ENCODE measurements around the gene LAT.
"Not testable (repeated sequence)": the region's sequence is repeated elsewhere in the genome, so short reads cannot be mapped to it uniquely, and the experiment has no call there.

LAT gene

DNA sequence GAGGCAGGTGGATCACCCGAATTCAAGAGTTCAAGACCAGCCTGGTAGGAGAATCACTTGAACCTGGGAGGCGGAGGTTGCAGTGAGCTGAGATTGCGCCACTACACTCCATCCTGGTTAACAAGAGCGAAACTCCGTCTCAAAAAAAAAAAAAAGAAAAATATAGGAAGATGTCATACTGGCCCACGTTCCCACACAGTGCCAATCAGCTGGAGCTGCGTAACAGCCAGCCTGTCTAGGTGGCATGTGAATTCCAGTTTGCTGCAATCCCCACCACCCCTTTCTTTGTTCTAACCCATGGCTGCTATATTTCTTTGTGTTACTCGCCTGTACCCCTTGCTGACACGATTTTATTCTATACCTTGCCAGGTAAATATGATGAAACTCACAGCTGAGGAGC lies 26.6 kb upstream of the LAT start:
- H3K36me3 ChIP-seq (ENCODE audit: insufficient read depth, low read length), result peaks cover 56% of the 10 kb centered on the region
- no peaks in the 10 kb centered on the region for H3K9me3 ChIP-seq (ENCODE audit: low read length)
- H3K4me3 ChIP-seq (ENCODE audit: low read depth in 1 of 2, low read length in 2 of 2), result no peak overlapping the region
- H3K9ac ChIP-seq (ENCODE audit: low read length), result no peak overlapping the region
- no peak overlapping the region for H3K27ac ChIP-seq (ENCODE audit: low read depth, low read length)
- no peaks in the 10 kb centered on the region for H3K27me3 ChIP-seq (ENCODE audit: control insufficient read depth in 1 of 2, insufficient read depth in 2 of 2, low read length in 2 of 2)
- no peaks in the 10 kb centered on the region for H3K4me1 ChIP-seq (ENCODE audit: insufficient read depth, low read length)

GRCh38 chr16:28958836-28959235 lies 26.0 kb upstream of the LAT start:
- H3K9ac ChIP-seq (ENCODE audit: low read length), result no peak overlapping the region
- no peaks in the 10 kb centered on the region for H3K9me3 ChIP-seq (ENCODE audit: low read length)
- H3K4me3 ChIP-seq (ENCODE audit: low read depth in 1 of 2, low read length in 2 of 2), result no peak overlapping the region
- H3K36me3 ChIP-seq (ENCODE audit: insufficient read depth, low read length), result peaks cover 54% of the 10 kb centered on the region
- H3K27me3 ChIP-seq (ENCODE audit: control insufficient read depth in 1 of 2, insufficient read depth in 2 of 2, low read length in 2 of 2), result no peaks in the 10 kb centered on the region
- no peaks in the 10 kb centered on the region for H3K4me1 ChIP-seq (ENCODE audit: insufficient read depth, low read length)
- no peak overlapping the region for H3K27ac ChIP-seq (ENCODE audit: low read depth, low read length)

- Histone ChIP-seq H3K9ac (ENCODE audit: low read length) (no peak overlapping the region), H3K9me3 (ENCODE audit: low read length) (no peaks in the 10 kb centered on the region), H3K4me1 (ENCODE audit: insufficient read depth, low read length) (no peaks in the 10 kb centered on the region), H3K27me3 (ENCODE audit: control insufficient read depth in 1 of 2, insufficient read depth in 2 of 2, low read length in 2 of 2) (no peaks in the 10 kb centered on the region), H3K4me3 (ENCODE audit: low read depth in 1 of 2, low read length in 2 of 2) (no peak overlapping the region), H3K27ac (ENCODE audit: low read depth, low read length) (no peak overlapping the region), H3K36me3 (ENCODE audit: insufficient read depth, low read length) (peaks cover 32% of the 10 kb centered on the region)
Observed at GRCh38 chr16:28964072-28964471, 20.8 kb upstream of the LAT start.

DNA sequence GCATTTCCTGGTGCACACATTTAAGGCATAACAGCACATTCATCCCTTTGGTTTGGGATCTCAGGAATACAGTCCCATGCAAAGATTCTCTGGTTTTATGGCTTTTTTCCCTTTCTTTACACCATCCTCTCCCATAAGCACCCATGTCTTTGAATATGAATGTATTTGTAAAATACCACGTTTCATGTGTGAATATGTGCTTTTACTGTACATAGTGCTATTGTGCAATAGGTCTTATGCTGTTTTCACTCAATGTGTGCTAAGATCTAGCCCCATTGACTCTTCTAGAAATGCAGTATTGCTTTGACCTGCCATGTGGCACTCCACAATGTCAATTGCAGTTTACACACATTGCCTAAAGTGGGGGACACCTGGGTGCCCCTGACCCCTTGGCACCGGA lies 20.4 kb upstream of the LAT start:
- Histone ChIP-seq H3K9ac (ENCODE audit: low read length) (no peak overlapping the region), H3K36me3 (ENCODE audit: insufficient read depth, low read length) (peaks cover 30% of the 10 kb centered on the region), H3K4me1 (ENCODE audit: insufficient read depth, low read length) (no peaks in the 10 kb centered on the region), H3K9me3 (ENCODE audit: low read length) (no peaks in the 10 kb centered on the region), H3K4me3 (ENCODE audit: low read depth in 1 of 2, low read length in 2 of 2) (no peak overlapping the region), H3K27me3 (ENCODE audit: control insufficient read depth in 1 of 2, insufficient read depth in 2 of 2, low read length in 2 of 2) (no peaks in the 10 kb centered on the region), H3K27ac (ENCODE audit: low read depth, low read length) (no peak overlapping the region)

- H3K36me3 ChIP-seq (ENCODE audit: insufficient read depth, low read length), result peaks cover 16% of the 10 kb centered on the region
- H3K4me3 ChIP-seq (ENCODE audit: low read depth in 1 of 2, low read length in 2 of 2), result no peak overlapping the region
- no peak overlapping the region for H3K9ac ChIP-seq (ENCODE audit: low read length)
- no peak overlapping the region for H3K27ac ChIP-seq (ENCODE audit: low read depth, low read length)
- no peaks in the 10 kb centered on the region for H3K9me3 ChIP-seq (ENCODE audit: low read length)
- no peaks in the 10 kb centered on the region for H3K4me1 ChIP-seq (ENCODE audit: insufficient read depth, low read length)
- H3K27me3 ChIP-seq (ENCODE audit: control insufficient read depth in 1 of 2, insufficient read depth in 2 of 2, low read length in 2 of 2), result no peaks in the 10 kb centered on the region
Observed at GRCh38 chr16:28967156-28967555, 17.7 kb upstream of the LAT start.

DNA sequence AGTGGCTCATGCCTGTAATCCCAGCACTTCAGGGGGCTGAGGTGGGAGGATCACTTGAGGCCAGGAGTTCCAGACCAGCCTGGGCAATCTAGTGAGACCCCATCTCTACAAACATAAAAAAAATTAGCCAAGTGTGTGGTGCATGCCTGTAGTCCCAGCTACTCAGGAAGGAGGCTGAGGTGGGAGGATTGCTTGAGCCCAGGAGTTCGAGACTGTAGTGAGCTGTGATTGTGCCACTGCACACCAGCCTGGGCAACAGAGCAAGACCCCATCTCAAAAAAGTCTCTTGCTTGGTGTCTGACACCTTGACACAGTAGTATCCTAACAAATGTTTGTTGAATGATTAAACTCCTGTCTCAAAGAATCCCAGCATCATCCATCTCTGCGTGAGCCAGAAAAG lies 15.2 kb upstream of the LAT start:
- not testable (repeated sequence) for H3K27ac ChIP-seq (ENCODE audit: low read depth, low read length); H3K36me3 ChIP-seq (ENCODE audit: insufficient read depth, low read length); H3K9ac ChIP-seq (ENCODE audit: low read length); H3K4me3 ChIP-seq (ENCODE audit: low read depth in 1 of 2, low read length in 2 of 2); H3K27me3 ChIP-seq (ENCODE audit: control insufficient read depth in 1 of 2, insufficient read depth in 2 of 2, low read length in 2 of 2); H3K4me1 ChIP-seq (ENCODE audit: insufficient read depth, low read length); H3K9me3 ChIP-seq (ENCODE audit: low read length)

DNA sequence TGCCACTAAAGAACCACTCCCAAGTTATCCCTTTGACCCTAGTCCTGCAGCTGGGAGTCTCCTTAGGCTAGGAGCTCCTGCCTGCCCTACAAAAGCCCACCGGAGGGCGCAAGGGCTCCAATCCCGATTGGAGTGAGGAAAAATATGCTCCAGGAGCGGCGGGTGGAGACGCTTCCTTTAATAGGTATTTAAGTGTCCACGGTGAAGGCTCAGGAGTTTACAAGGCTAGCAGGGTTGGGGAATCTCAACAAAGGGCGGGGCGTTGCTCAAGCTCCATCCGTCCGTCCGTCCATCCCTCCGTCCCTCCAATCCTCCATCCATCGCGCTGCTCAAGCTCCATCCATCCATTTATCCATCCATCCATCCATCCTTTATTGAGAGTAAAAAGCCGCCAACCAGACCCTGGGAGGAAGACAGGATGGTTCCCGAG lies 10.8 kb upstream of the LAT start:
- peaks cover 16% of the 10 kb centered on the region for H3K36me3 ChIP-seq (ENCODE audit: insufficient read depth, low read length)
- H3K27me3 ChIP-seq (ENCODE audit: control insufficient read depth in 1 of 2, insufficient read depth in 2 of 2, low read length in 2 of 2), result no peaks in the 10 kb centered on the region
- no peaks in the 10 kb centered on the region for H3K9me3 ChIP-seq (ENCODE audit: low read length)
- H3K4me1 ChIP-seq (ENCODE audit: insufficient read depth, low read length), result peaks cover 15% of the 10 kb centered on the region
- H3K9ac ChIP-seq (ENCODE audit: low read length), result peak overlapping the region; percentile 80
- H3K4me3 ChIP-seq (ENCODE audit: low read depth in 1 of 2, low read length in 2 of 2), result peak overlapping the region; percentile 92 to 97
- peak overlapping the region; percentile 83 for H3K27ac ChIP-seq (ENCODE audit: low read depth, low read length)

DNA sequence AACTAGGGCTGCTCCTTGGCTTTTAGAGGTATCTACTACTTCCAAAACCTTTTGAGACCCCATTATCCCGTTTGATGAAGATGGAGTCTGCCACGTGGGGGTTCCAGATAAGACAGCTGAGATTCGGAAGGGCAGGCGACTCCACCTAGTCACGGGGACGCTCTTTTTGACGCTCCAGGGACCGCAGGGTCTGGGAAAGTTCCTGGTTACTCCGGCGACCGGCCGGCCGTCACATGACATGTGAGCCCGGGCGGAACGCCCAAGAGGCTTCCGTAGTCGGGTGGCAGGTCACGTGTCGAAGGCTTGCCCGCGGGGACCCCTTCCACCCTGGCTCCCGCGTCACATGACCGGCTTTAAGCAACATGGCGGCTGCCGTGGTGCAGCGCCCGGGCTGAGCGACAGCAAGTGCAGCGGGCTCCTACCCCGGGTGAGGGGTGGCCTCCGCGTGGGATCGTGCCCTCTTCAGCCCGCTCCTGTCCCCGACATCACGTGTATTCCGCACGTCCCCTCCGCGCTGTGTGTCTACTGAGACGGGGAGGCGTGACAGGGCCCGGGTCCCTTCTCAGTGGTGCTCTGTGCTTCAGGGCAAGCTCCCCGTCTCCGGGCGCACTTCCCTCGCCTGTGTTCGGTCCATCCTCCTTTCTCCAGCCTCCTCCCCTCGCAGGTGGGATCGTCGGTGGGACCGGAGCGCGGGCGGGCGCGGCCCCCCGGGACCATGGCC lies 10.3 kb upstream of the LAT start, which contains the start of gene SPNS1:
SPNS1 (plus strand) TSS at position 342 of the 721 bp plus-strand sequence; CDS start at position 716, 374 bp downstream.
- H3K36me3 ChIP-seq (ENCODE audit: insufficient read depth, low read length), result peaks cover 16% of the 10 kb centered on the region
- H3K9me3 ChIP-seq (ENCODE audit: low read length), result no peaks in the 10 kb centered on the region
- H3K9ac ChIP-seq (ENCODE audit: low read length), result peak within 1 kb of the TSS; percentile 80
- H3K4me1 ChIP-seq (ENCODE audit: insufficient read depth, low read length), result peaks cover 15% of the 10 kb centered on the region
- H3K4me3 ChIP-seq (ENCODE audit: low read depth in 1 of 2, low read length in 2 of 2), result peak within 1 kb of the TSS; percentile 92 to 97
- peak within 1 kb of the TSS; percentile 83 for H3K27ac ChIP-seq (ENCODE audit: low read depth, low read length)
- no peaks in the 10 kb centered on the region for H3K27me3 ChIP-seq (ENCODE audit: control insufficient read depth in 1 of 2, insufficient read depth in 2 of 2, low read length in 2 of 2)

DNA sequence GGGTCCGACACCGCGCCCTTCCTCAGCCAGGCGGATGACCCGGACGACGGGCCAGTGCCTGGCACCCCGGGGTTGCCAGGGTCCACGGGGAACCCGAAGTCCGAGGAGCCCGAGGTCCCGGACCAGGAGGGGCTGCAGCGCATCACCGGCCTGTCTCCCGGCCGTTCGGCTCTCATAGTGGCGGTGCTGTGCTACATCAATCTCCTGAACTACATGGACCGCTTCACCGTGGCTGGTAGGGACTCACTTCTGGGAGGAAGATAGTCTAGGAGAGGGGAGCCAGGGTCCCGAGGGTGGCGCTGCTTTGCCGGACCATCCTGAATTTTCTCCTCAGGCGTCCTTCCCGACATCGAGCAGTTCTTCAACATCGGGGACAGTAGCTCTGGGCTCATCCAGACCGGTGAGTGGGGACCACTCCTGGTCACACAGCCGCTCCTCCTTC lies 9.7 kb upstream of the LAT start:
- H3K27me3 ChIP-seq (ENCODE audit: control insufficient read depth in 1 of 2, insufficient read depth in 2 of 2, low read length in 2 of 2), result no peaks in the 10 kb centered on the region
- H3K9ac ChIP-seq (ENCODE audit: low read length), result peak overlapping the region; percentile 80
- H3K36me3 ChIP-seq (ENCODE audit: insufficient read depth, low read length), result peaks cover 16% of the 10 kb centered on the region
- no peaks in the 10 kb centered on the region for H3K9me3 ChIP-seq (ENCODE audit: low read length)
- H3K4me1 ChIP-seq (ENCODE audit: insufficient read depth, low read length), result peaks cover 15% of the 10 kb centered on the region
- peak overlapping the region; percentile 92 to 97 for H3K4me3 ChIP-seq (ENCODE audit: low read depth in 1 of 2, low read length in 2 of 2)
- peak overlapping the region; percentile 55 for H3K27ac ChIP-seq (ENCODE audit: low read depth, low read length)

DNA sequence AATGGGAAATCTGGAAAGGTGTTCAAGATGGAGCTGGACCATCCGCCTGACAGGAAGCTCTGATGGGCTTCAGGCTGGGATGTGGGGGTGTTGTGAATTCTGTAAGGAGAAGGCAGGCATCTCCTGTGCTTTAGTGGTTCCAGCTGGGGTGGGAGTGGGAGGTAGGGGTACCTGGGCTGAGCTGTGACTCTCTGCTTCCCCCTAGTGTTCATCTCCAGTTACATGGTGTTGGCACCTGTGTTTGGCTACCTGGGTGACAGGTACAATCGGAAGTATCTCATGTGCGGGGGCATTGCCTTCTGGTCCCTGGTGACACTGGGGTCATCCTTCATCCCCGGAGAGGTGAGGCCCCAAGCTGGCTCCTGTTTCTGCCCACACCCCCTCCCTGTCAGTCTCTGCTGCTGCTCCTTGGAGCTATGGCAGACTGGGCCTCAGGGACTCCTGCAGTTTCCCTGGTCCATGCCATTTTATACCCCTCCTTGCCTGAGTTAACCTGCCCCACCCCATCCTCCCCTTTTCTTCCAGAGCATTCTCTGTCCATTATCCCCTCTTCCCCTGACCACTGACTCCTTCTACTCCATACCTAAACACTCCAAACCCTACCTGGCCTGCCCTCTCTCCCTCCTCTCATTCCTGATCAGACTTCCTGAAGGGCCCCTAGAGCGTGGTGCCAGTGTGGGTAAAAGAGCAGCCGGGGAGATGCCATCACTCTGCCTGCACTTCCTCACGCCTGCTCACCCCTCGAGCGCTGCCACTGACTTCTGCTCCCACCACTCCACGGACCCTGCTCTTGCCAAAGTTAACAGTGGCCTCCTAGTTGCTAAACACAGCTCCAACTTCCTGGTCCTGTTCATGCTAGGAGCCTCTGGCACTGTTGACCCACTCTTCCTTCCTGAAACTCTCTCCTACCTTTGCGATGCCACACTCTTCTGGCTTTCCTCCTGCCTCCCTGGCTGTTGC lies 6.9 kb upstream of the LAT start:
- Histone ChIP-seq H3K36me3 (ENCODE audit: insufficient read depth, low read length) (peaks cover 39% of the 10 kb centered on the region), H3K27me3 (ENCODE audit: control insufficient read depth in 1 of 2, insufficient read depth in 2 of 2, low read length in 2 of 2) (no peaks in the 10 kb centered on the region)

GRCh38 chr16:28980330-28980729 lies 4.5 kb upstream of the LAT start:
- H3K9me3 ChIP-seq (ENCODE audit: low read length); H3K4me3 ChIP-seq (ENCODE audit: low read depth in 1 of 2, low read length in 2 of 2); H3K27ac ChIP-seq (ENCODE audit: low read depth, low read length); H3K9ac ChIP-seq (ENCODE audit: low read length); H3K27me3 ChIP-seq (ENCODE audit: control insufficient read depth in 1 of 2, insufficient read depth in 2 of 2, low read length in 2 of 2); H3K4me1 ChIP-seq (ENCODE audit: insufficient read depth, low read length): not testable (repeated sequence)
- peaks cover 53% of the 10 kb centered on the region for H3K36me3 ChIP-seq (ENCODE audit: insufficient read depth, low read length)

More for the DNA sequence above, 6.9 kb upstream of the LAT start:
- no peaks in the 10 kb centered on the region for H3K9me3 ChIP-seq (ENCODE audit: low read length)
- H3K4me1 ChIP-seq (ENCODE audit: insufficient read depth, low read length), result peaks cover 15% of the 10 kb centered on the region
- no peak overlapping the region for H3K9ac ChIP-seq (ENCODE audit: low read length)
- no peak overlapping the region for H3K4me3 ChIP-seq (ENCODE audit: low read depth in 1 of 2, low read length in 2 of 2)
- H3K27ac ChIP-seq (ENCODE audit: low read depth, low read length), result no peak overlapping the region

Measured in muscle layer of colon (tissue), 2 donors.